ENCODE measurements around the gene PTGER3.

The PTGER3 gene

DNA sequence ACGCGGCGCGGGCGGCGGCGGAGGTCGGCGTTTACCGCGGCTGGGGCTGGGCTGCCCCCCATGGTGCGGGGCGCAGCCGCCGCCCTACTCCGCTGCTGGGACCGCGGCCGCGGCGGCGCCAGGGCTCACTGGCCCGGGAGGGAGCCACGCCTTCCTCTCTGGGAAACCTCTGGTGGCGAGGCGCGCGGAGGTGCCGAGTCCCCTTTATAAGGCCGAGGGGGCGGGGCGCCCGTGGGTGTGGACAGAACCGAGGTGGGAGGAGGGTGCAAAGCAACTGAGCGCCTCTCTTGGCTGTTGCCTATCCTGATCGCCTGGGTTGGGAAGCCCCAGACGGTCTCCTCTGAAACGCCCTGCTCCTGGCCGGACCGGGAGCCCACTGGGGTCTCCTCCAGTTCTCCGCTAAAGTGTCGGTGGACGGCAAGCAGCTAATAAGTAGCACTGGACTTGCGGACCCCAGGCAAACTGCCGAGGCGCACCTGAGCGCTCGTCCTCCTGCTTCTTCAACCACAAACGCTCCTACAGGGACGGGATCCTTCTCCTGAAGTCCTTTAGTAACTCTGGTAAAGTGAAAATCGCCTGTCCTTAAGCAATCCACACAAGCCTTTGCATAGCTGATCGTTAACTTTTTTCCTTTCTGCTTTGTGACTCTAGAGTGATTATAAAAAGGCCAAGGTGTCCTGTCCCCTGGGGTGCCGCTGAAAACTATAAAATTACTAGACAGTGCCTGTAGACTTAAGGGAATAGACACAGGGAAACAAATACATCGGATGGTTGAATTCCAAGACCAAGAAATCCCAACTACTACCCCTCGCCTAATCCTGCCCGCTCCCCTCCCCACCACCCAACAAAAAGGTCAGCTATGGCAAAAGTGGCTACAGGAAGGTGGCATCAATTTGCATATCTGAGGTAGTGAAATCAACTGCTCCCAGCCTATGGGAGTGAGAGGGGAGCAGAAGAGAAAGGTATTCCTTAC lies at the start of gene PTGER3:
PTGER3 (minus strand) TSS at position 182 of the 973 bp plus-strand sequence. CDS start 239 bp downstream, outside the sequence.
- DNase-seq (ENCODE audit: low read depth, low spot score): peak; percentile 41

DNA sequence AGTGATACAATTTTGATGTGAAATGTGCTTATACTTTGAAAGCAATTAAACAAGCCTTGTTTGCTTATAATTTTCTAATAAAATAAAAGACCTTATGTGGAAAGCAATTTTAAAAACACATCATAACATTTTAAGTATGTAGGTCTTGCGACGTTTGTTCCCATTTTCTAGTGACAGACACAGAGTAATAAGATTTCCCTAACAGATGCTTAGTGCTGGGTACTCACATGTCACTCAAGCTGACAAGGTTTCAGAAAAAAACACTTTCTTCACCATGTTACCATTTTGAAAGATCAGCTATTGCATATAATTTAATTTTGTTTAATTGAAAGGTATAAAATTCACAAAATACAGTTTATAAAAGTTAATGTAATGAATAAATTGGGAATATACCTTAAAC lies 47.3 kb upstream of the PTGER3 start:
- DNase-seq (ENCODE audit: low read depth, low spot score): no peak

DNA sequence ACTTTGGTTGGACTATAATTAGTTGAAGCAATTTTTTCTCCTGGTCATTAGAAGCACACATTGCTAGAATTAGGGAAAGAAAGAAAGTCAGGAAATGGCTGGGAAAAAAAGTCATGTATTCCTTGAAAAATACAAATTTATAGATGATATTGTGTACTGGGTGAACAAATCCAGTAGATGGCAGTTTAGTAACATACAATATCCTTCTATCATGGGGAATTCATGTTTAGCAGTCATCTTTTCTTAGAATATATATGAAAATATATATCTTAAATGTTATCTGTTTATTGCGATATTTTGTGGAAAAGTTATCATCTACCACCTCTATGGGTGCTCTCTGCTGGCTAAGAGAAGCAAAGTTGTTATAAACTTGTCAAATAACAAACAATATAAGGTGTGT lies 46.3 kb upstream of the PTGER3 start:
- no peak for DNase-seq (ENCODE audit: low read depth, low spot score)

DNA sequence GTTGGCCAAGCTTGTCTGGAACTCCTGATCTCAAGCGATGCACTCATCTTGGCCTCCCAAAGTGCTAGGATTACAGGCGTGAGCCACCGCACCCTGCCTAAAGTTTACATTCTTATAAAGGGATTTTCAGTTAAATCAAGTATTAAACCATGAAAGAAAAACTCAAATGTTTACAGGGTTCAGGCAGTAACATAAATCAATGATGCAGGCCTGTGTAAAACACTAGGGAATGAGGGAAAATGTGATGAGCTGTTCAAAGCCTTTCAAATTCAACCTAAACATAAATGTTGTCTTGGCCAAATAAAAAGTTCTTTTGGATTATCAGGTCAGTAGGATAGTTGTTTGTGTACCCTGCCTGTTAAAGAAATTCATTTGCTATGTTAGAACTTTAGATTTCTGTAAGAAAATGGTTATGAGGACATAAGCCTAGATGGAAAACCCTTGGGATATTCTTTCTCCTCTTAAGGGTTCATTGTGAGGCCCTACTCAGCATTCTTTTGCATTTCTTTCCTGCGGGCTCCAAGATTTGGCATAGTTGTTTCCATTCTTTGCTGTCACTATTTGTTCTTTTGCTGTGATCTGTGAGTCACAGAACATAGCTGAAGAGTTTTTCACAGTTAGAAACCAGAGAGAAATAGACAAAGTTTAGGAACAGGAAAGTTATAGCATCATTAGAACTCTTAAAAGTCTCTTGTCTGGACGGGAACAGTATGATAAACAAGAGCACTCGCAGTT lies 42.1 kb upstream of the PTGER3 start:
- no peak for DNase-seq (ENCODE audit: low read depth, low spot score)

DNA sequence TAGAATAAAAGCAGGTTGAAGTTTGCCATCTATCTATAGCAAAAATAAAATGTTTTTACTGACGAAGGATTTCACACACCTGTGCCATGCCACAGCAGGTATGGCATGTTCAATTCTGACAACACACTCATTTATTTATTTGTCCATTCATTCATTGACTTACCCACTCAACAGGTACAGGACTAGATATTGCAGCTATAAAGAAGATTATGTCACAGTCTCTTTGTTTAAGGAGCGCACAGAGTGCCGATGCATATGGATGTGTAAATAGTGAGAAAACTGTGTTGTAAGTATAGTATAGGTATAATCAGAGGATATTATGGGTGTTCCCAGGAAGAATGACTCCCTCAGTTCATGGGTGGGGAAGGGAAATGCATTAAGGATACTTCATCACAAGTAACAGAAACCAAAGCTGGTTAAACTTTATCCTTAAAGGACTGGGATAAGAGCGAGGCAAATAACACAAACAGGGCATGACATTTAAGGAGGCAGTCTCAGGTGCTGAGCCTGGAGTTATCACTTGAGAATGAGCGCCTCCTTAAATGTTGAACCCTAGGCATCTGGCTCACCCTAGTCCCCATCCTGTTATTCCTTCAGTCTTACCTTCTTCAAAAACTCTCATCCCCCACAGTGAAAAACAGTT lies 41.1 kb upstream of the PTGER3 start:
- DNase-seq (ENCODE audit: low read depth, low spot score): no peak

DNA sequence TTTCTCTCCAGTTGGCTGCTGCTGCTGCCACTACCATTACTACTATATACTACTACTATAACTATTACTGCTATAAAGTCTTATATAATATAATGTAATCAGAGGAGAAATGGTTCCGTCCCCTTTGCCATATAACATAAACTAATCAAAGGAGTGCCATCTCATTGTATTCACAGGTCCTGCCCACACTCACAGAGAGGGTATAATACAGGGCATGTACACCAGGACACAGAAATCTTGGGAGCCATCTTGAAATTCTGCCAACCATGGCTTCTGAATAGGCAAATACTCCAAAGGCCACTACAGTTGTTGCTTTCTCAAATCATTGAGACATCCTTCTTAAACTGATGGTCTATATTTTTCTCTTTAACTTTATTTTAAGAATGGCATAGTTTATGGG lies 40.1 kb upstream of the PTGER3 start:
- no peak for DNase-seq (ENCODE audit: low read depth, low spot score)

DNA sequence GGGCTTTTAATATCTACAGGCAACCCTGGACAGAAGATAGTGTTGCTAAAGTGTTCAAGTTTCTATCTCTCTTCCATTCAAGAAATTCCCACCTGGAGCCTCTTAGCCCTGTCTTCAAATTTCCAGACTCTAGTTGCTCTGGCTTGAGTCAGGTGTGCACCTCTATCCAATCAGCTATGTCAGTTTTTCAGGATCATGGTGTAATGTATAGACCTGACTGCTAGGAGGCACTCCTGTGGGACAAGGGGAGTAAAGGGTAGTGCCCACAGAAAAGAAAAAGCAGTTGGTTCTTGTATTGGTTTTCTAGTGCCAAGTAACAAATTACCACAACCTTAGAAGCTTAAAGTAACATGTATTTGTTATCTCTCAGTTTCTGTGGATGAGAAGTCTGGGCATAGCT lies 39.4 kb upstream of the PTGER3 start:
- DNase-seq (ENCODE audit: low read depth, low spot score): no peak

DNA sequence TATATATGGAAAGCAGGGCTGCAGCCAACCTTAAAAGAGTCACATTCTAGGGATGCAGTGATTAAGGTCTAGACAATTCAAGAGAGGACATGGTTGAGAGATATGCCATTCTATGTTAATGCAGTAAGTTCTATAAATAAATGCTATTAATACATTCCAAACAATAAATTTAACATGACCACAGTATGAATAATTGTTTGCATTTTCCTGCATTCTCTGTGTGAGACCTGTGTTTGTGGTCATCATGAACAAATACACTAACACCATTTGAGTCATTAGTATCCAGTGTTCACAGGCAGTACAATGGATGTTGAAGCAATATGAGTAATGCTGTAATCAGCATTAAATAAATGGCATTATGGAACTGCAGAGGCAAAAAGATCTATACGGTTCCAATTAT lies 38.7 kb upstream of the PTGER3 start:
- DNase-seq (ENCODE audit: low read depth, low spot score): no peak

DNA sequence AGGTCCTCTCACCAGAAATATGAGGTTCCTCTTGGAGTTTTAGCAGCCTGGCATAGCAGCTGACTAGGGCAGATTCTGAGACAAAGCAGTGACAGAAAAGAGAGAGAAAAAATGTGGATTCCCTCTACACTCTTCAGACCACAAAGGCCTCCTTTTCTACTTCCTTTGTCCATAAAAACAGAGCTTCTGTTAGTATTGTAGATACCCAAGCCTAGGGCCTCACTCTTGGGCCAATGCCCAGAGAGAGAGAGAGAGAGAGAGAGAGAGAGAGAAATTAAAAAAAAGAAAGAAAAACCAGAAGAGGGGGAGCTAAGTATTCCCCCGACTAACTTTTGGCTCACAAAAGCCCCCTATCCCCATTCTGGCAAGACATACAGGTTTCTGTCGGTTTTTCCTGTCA lies 35.7 kb upstream of the PTGER3 start:
- no peak for DNase-seq (ENCODE audit: low read depth, low spot score)

DNA sequence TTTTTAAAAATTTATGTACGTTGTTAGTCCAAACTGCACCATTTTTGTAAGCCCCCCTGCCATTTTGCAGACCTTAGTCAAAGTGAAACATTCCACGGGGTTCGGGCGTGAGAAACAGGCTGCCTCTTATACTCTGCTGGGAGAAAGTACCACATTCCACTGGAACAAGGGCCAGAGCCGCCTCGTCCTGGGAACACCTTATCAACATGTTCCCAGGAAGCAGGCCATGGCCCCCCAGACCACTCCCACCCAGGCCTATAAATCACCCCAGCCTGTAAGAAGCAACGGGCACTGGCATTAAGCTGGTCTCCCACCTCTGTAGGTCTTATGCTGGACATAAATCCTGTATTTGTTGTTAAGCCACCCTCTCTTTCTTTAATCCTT lies 34.1 kb upstream of the PTGER3 start:
- DNase-seq (ENCODE audit: low read depth, low spot score): peak; percentile 53

DNA sequence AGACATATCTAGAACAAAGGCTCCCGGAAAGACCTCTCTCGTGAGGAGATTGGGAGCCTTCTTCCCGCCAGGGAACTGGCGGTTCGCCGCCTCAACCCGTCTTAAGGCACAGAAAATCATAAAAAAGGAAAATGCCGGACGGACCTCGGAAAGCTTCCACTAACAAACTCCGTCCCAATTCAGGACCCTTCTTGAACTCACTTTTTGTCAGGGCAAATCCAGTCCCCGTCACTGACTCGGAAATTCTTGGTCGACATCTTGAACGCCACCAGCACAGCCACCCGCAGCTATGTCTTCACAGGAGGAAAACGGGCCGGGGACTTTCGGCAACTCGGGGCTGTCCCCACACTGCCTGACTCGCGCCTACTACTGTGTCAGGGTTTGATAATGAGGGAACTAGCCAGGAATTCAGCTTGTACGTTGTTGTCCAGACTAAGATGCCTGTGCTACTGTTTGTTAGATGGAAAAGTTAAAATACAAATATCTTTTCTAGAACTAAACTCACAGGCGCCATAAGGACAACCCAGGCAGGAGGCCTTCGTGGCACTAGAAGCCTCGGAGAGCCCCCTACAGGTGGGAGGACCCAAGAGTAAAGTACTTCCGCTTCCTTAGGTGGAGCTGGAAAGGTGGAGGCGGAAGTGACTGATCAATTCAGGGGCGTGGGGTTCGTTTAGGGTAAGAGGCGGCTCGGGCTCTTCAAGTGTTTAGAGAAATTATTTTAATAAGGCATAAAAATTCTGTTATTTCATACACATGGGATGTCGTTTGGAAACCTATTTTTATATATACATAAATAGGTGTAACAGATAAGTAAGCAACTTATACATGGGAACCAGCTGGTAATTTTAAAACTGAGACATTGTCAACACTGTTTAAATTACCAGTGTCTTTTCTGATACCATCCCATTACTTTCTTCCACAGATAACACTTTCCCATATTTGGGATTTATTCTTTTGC lies 33.4 kb upstream of the PTGER3 start, which contains the start of gene ZRANB2:
ZRANB2 (minus strand) TSS at position 297 of the 958 bp plus-strand sequence; CDS start at position 257, 40 bp downstream.
- peak; percentile 95 for DNase-seq (ENCODE audit: low read depth, low spot score)

DNA sequence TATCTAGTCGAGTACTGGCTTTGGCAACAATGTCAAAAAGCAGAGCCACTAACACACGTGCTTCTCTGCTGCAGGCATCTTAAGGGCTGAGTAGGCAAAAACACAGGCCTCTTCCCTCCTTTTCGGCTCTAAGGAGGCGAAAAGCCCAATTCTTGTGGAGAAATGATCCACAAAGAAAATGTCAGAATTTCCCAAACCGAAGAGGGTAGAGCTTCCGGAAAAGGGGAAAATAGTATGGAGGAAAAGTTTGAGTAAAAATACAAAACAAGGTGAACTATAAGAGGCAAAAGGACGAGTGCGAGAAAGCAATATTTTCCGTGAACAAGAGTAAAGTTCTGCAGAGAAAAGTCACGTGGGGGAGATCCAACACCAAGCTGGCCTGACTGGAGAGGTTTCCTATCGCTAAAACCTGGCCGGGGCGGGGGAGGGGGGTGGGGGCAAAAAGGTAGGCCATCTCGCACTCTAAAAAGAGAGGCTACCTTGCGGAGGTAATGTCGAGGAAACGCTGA lies 32.7 kb upstream of the PTGER3 start:
- DNase-seq (ENCODE audit: low read depth, low spot score): peak; percentile 24

DNA sequence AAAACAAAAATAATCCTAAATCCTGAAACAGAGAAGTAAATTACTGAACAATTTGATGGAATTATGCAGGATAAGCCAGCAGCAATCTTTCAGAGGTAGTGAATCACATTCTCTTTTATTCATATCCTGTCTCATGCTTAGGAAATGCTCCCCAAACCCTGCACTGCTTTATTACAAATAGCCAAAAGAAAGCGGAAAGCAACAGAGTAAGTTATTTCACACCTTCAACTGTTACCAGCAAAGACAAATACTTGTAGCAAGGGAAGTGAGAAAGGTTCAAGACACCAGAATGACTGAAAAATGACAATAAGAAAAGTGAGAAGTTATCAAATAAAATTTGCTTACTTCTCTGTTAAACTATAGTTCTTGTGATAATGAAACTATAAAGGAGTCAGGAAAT lies 27.1 kb upstream of the PTGER3 start:
- DNase-seq (ENCODE audit: low read depth, low spot score): no peak

DNA sequence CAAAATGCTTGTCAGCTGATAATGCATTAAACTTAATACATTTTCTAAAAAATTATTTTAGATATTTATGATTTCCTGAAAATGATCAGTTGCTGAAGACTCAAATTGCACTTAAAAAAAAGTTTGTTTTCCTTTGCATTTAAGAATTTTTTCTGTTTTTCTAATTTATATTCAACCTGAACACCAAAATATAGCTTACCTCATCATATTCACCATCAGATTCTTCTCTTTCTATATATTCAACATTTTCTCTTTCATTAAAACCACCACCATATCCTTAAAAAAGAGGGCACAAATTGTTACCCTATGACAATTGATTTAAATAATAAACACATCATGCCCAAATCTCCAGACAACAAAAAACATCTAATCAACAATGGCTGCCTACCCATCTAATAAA lies 24.7 kb upstream of the PTGER3 start:
- DNase-seq (ENCODE audit: low read depth, low spot score): no peak

DNA sequence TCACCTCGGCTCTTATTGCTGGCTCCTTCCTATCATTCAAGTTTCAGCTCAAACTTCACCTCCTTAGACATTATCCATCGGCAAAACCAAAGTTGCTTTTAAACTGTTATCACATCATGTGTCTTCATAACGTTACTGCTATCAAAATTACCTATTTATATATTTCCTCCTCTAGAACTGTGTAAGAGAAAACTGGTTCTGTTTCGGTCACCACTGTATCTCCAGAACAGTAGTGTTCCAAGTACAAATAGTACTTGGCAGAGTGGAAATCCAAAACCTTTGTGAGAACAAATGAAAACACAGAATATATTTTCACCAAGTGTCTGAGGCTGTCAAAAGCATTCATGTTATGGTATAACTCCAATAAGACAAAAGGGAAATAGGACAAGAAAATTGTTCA lies 24.1 kb upstream of the PTGER3 start:
- DNase-seq (ENCODE audit: low read depth, low spot score): no peak

DNA sequence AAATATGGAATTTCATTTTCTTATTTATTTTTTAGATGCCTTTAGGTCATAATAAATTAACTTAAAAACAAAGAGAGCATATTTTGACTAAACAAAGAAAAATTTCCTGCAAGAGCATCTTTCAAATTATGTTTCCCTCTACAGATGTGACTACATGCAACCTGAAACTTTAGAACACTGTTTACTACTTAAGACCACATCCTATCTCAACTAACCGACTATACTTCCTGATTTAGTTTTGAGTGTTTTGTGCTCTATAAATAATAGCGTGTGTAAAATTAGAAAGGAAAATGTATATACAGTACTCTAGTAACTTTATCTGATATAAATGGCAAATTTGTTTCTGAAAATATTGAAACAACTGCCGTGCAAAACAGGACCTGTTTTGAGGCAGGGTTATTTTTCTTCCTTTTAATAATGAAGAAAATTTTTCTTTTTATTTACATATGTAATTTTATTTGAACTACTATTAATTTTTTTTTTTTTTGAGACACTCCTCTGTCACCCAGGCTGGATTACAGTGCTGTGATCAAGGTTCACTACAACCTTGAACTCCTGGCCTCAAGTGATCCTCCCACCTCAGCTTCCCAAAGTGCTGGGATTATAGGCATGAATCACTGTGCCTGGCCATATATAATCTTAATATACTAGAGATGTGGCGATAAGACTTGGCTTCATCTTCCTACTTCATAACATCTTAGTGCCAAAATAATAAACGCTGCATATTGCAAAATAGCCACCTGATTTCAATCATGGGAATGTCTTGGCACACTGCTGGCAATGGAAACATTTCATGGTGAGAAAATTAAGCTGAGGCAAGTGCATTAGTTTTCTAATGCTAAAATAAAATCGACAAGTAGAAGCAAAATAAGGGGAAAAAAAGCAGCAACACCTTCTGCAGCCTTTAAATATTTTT lies 21.0 kb upstream of the PTGER3 start:
- no peak for DNase-seq (ENCODE audit: low read depth, low spot score)

DNA sequence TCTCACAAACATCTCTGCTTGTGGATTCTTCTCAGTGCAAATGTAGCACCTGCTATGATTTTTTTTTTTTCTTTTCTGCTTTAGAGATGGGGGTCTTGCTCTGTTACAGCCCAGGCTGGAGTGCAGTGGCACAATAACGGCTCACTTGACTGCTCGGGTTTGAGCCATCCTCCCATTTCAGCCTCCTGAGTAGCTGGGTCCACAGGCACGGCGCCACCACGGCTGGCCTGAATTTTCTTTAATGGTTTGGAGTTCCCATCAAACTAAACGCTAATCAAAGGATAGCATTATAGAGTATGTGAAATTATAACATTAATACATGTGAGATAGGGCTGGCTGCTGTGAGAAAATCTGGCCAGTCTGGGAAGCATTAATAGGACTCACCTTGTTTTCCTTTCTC lies 7.2 kb upstream of the PTGER3 start:
- no peak for DNase-seq (ENCODE audit: low read depth, low spot score)

DNA sequence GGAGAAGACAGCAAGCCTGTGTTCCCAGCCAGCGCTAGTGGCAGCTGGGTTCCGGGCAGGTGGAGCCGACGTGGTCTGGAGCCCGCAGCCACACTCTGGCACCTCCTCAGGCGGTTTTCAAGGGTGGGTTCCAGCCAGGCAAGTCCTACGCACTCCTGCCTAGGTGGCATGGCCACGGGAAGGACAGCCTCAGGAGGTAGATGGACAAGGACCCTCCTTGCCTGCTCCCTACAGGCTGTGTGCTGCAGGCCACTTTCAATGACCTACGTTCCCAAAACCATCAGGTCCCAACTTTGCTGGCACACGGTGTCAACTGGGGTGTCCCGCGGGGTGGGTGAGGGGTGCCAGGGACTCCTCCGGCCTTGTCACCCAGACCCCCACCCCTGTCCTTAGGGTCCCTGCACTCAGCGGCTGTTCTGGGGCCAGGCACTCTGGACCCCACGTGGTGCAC lies 6.7 kb upstream of the PTGER3 start:
- DNase-seq (ENCODE audit: low read depth, low spot score): peak; percentile 10

DNA sequence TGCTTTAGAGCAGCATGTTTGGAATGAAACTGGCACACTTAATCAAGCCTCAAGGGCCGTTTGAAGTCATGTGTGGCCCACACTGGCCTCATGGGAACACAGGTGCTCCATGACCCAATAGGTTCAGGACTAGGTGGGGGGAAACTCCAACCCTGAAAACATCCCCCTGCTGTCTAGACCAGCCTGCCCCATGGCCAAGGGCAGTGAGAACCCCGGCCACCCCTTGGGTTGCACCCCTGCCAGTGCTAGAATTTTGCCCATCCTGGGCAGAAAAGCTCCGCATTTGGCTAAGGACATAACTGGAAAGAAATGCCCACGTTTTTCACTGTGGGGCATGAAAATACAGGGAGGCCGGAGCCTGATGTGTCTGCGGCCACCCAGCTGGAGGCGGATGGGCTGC lies 6.1 kb upstream of the PTGER3 start:
- no peak for DNase-seq (ENCODE audit: low read depth, low spot score)

DNA sequence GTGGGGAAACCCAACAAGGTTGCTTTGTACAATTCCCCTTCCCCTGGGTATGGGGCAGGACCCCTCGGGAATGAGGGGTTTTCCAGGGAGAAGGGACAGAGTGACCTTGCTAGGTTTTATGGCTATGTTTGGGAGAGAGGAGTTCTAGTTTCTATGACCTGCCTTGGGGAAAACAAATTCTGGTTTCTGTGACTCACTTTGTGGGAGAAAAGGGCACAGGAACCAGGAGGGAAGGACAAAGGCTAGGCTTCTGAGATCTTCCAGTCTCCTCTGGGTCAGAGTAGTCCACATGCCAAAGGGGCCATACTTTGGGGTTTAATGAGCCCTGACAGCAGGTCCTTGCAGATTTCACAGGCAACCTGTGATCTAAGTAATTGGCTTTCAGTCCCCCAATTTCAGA lies 5.5 kb upstream of the PTGER3 start:
- DNase-seq (ENCODE audit: low read depth, low spot score): no peak
